HS-5 (cell line): ENCODE measurements around the gene RNASE7.
A peak's percentile ranks its signal among the peaks of the same experiment; 100 is the strongest.

ENCODE experiments used
- DNase-seq: peaks from one replicate; pipeline ENCODE4 v3.0.0-alpha.2; 2012; ENCODE audit warnings: low read depth

The RNASE7 gene

DNA sequence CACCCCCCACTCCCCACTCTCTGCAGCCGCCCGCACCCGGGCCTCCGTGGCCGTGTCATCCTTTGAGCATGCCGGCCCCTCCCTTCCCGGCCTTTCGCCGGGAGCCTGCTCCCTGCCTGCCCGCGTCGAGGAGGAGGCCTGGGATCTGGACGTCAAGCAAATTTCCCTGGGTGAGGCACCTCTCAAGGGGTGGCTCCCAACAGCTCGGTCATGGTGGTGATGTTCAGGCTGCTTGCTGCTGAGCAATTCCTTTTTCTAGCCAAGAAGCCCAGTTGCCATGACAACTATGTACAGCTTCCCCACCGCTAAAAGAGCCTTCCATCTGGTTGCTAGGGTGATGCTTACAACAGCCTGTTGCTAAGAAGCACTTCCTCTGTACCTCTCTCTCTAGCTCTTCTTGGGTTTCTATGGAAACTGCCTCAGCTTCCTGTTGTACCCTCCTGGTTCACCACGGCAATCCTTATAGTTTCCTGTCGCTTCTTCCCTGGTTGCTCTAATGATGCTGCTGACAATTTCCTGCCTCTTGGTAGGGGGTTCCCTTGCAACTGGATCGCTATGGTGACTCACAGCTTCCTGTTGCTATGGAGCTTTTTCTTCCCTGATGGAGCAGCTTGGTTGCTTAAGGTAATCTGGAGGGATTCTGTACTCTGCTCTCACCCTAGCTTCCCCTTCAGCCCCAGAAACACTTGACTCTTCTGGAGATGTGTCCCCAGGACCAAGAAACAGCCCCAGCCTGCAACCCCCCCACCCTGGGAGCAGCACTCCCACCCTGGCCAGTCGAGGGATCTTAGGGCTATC lies 45.3 kb downstream of the RNASE7 start:
- DNase-seq: peak; percentile 83

DNA sequence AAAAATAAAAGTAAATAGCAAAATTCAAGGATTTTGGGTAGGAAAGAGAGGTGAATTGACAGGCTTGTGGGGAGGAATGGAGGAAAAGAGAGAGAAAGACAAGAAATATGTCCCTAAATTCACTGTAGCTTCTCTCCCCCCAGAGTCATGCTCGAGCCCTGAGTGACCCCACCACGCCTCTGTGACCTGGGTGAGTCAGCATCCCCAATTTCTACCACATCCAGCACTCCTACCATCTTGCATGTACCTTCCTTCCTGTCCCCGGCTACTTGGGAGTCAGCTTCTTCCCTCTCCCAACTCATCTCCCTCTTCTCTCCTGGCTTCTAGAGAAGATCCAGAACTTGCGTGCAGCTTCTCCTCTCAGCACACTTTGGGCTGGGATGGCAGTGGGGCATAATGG lies 46.5 kb downstream of the RNASE7 start:
- DNase-seq: no peak

DNA sequence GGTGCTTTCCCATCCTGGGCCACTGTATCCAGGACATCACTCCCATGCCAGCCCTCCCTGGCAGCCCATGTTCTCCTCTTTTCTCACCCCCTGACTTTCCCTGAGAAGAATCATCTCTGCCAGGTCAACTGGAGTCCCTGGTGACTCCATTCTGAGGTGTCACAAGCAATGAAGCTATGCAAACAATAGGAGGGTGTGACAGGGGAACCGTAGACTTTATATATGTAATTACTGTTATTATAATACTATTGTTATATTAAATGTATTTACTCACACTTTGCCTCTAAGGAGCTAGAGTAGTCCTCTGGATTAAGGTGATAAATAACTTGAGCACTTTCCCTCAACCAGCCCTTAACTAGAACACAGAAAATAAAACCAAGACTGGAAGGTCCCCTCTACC lies 47.1 kb downstream of the RNASE7 start:
- no peak for DNase-seq

DNA sequence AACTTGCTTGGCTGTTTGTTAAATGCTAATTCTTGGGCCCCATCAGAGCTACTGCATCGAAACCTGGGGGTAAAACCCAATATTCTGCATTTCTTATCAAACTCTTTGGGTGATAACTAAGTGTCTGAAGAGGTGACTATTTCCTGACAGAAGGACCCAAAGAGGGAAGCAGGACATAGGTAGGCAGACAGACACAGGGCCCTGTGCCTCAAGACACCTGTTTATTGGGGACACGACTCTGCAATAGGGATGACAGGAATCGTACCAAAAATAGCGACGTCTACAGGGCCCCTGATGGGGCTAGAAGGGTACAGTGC lies 47.7 kb downstream of the RNASE7 start:
- DNase-seq: no peak

DNA sequence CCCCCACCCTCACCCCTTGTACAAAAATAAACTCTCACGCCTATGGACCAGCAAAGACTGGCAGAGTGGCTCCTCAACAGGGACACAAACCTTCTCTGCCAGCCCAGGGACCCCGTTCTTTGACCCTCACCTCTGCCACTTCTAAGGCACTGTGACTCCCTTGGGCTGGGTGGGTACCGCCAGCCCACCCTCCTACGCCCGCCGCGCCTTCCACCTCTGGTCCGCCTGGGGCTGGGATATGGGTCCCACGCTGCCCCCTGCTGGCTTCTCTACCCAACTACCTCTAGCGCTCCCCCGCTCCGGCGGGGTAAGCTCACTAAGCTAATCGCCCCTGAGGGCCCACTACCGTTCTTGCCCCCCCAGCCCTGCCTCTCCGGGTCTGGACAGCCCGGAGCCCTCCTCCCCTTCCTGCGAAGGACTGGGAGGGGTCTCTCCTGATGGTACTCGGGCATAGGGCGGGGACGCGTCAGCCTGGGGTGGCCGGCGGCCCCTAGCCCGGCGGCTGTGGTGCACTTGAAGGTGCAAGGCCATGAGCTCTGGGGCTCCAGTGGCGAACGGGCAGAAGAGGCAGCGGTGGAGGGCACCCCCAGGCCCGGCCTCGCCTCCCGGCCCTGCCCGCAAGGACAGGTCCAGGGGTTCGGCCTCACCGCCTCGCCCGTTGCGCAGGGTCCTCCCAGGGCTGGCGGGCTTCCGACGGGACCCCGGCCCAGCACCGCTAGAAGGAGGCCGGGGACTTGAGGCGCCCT lies 48.2 kb downstream of the RNASE7 start:
- DNase-seq: no peak

DNA sequence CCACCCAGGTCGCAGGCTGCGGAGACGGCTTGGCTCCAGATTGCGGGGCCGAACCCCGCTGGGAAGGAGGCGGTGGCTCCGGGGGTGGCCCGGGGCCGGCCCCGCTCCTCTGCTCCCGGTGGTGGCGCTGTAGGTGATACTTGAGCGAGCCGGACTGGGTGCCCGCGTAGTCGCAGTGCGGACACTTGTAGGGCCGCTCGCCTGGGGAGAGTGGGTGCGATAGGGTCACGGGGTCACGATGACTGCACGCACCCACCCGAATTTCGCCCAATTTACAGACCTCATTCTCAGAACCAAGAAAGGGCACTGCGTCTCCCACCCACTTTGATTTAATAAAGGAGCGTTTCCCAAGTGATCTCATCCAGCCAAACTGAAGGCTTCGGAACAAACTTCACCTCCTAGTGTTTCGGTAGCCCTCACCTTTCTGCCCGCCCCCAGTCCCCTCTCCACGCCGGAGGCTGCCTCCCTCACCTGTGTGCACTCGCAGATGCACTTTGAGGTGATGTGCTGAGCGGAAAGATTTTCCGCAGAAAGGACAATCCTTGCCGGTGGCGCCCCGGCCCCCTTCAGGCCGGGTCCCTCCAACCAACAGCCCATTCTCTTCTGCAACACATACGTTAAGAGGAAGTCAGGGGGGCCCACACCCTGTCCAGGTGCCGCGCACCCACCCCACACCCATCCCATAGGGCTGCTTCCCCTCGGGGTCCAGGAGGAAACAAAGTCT lies 48.9 kb downstream of the RNASE7 start:
- no peak for DNase-seq

DNA sequence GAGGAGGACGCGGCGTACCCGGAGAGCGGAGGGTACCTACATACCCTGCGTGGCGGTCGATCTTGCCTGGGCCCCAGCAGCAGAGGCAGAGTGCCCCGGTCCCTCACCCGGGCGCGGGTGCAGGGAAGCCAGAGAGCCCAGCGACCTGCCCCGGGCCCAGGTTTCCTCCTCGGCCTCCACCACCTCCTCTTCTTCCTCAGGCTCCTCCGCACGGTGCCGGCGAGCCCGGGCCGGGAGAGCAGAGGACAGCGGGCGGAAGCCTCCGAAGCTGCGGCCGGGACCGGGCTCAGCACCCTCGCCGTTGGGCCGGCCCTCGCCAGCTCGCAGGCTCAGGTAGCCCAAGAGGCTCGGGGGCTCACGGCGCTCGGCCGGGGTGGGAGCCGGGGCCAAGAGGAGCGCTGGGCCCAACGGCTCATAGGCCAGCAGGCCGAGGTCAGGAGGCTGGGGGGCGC lies 49.7 kb downstream of the RNASE7 start:
- no peak for DNase-seq

DNA sequence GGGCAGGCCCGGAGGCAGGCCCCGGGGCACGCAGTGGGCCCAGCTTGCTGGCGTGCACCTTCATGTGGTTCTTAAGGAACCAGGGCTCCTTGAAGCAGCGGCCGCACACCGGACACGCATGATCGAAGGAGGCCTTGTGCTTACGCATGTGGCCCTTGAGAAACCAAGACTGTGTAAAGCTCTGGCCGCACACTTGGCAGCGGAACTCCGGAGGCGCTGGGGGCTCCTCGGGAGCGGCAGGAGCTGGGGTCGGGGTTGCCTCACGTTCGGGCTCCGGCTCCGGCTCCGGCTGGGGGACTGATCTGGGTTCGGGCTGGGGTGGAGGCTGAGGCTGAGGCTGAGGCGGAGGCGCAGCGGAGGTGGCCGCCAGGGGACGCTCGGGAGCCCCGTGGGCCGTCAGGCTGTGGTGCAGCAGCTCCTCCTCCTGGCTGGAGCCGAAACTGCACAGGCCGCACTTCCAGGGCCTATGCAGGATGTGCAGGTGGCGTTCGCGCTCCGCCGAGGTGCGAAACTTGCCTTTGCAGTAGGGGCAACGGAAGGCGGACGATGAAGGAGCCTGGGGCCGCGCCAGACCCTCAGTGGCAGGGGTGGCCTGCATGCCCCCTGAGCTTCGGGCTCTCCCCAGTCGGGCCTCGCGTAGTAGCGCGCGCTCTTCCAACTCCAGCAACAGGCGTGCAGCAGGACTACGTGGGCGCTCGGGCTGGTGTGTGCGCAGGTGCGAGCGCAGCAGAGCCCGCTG lies 50.3 kb downstream of the RNASE7 start:
- DNase-seq: no peak

DNA sequence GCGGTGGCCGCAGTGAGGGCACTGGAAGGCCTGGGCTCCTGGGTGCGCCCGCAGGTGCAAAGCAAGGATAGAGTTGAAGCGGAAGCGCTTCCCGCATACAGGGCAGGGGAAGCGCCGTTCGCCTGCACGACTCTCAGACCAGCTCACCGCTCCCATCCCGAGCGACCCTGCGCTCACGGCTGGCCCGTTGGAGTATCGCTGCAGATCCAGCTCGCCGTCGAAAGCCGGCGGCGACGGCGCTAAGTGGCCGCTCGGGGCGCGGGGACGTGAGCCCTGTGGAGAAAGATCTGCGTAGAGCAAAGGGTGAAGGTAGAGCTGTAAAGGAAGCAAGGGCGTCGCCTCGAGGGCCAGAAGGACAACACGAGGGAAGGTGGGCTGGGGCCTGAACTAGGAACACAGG lies 50.9 kb downstream of the RNASE7 start:
- DNase-seq: no peak
